Activated CD8-positive, alpha-beta memory T cell treated with anti-CD3 and anti-CD28 coated beads, Interleukin-2, amount 10 ng/mL, durations not matched to agents 7 days and 5 days (primary cell): ENCODE data around the gene DCTN2. TPM values are rescaled to one million over a fixed set of nuclear protein-coding genes. Genes with fewer than 3 reads are reported as not detected.
"Not testable (repeated sequence)": the region's sequence is repeated elsewhere in the genome, so short reads cannot be mapped to it uniquely, and the experiment has no call there.

Experiments
- ATAC-seq: fragments of 150-1000 bp; cut with Tn5 transposase; one replicate; pipeline ENCODE4 v1.10.0; 2021; ENCODE audit warnings: moderate library complexity
- CTCF ChIA-PET: fragments of 350-600 bp; sonication (Branson Sonifier 250); formaldehyde crosslinking; loops from one replicate; lab custom pipeline; 2021; ENCODE audit warnings: antibody characterized with exemption; lab: Charles Lee
- DNase-seq: peaks from one replicate; pipeline ENCODE4 v3.0.0-alpha.2; 2020
- H3K27ac Mint-ChIP-seq: one replicate; pipeline ENCODE4 v1.8.0; 2021; ENCODE audit warnings: mild to moderate bottlenecking, mixed read lengths
- H3K27me3 Mint-ChIP-seq: one replicate; pipeline ENCODE4 v1.8.0; 2021; ENCODE audit warnings: mixed read lengths
- H3K36me3 Mint-ChIP-seq: one replicate; pipeline ENCODE4 v1.8.0; 2021; ENCODE audit warnings: mild to moderate bottlenecking, mixed read lengths
- H3K4me1 Mint-ChIP-seq: one replicate; pipeline ENCODE4 v1.8.0; 2021; ENCODE audit warnings: mixed read lengths
- H3K4me3 Mint-ChIP-seq: one replicate; pipeline ENCODE4 v1.8.0; 2021; ENCODE audit warnings: mild to moderate bottlenecking, moderate library complexity, mixed read lengths
- H3K9me3 Mint-ChIP-seq: one replicate; pipeline ENCODE4 v1.8.0; 2022; ENCODE audit warnings: low read depth, mixed read lengths
- total RNA-seq, 2 experiments: library from RNA; stranded (reverse); gene quantifications; one replicate each; pipeline ENCODE4 v1.2.3, GENCODE V29; 2021

The DCTN2 gene
- 10 to 100 TPM; 90.8 to 99.0 TPM for total RNA-seq

- CTCF ChIA-PET, result interaction anchor here (0.6 to 3.1 kb wide), 16 partner anchors 8 to 195 kb away, joined by 3 to 13 read pairs (median 4); partner anchors contain the start of genes DDIT3 and OS9
- Mint-ChIP-seq H3K27me3 (peaks cover 11% of the 10 kb centered on the region), H3K4me1 (peaks cover 56% of the 10 kb centered on the region), H3K27ac (peak within 1 kb of the TSS; percentile 96), H3K4me3 (peak within 1 kb of the TSS; percentile 100), H3K9me3 (no peaks in the 10 kb centered on the region), H3K36me3 (peaks cover 7% of the 10 kb centered on the region)
- ATAC-seq, result peak; percentile 96
- peak; percentile 99 for DNase-seq
These were observed at the start of gene DCTN2 for GRCh38 chr12:57546438-57547287. Gene DCTN2 (minus strand): TSS chr12:57547192. CDS start chr12:57547063, 129 bp downstream.

DNA sequence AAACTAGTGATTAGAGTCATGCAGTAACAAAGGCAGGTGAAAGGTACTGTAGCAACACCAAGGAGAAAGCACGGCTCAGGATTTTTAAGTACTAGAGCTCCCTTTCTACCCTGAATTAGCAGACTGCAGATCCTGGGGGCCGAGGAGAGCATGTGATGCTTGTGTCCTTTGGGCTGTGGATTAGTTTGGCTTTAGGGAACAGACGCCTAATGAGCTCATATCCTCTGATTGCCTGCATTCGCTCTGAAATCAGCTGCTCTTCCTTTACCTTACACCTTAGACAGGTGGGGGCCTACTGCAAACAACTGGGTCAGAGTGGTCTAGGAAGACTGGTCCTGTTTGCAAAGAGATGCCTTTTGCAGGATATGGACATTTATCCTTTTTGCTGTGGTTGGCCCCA, 46.2 kb upstream of the DCTN2 start:
- Mint-ChIP-seq H3K36me3 (peaks cover 17% of the 10 kb centered on the region), H3K27me3 (no peaks in the 10 kb centered on the region), H3K27ac (no peak overlapping the region), H3K9me3 (no peaks in the 10 kb centered on the region), H3K4me3 (no peak overlapping the region), H3K4me1 (peaks cover 22% of the 10 kb centered on the region)
- CTCF ChIA-PET, result interaction anchor here (1.0 to 5.8 kb wide), 7 partner anchors 11 to 133 kb away, joined by 3 to 77 read pairs (median 3); partner anchors contain the start of genes B4GALNT1 and GLI1
- no peak for DNase-seq
- no peak for ATAC-seq

DNA sequence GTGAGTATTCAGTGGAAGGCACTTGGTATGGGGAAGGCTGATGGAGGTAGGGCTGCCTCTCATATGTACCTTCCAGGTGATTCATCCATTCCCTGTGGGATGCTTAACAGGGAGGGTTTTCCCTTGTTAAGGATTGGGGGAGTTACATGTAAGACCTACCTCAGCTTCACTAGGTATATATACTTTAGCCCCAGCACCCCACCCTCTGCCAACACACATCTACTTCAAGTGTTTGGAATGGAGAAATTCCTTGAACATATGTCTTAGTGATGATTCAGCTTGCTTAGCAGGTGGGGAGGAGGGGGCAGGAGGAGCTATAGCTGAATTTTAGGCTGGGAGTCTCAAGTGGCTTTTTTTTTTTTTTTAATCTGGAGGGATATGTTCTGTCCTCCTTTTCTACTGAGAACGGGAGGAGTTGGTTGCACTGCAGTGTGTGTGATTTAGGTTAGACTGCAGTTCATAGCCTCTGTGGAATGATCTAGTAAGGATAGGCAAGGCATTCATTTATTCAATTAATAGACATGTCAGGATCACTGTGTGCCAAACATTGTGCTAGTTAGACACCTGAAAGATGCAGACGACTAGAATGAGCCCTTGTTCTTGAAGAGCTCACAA, 45.7 kb upstream of the DCTN2 start:
- DNase-seq, result no peak
- Mint-ChIP-seq H3K4me1 (peaks cover 22% of the 10 kb centered on the region), H3K27me3 (no peaks in the 10 kb centered on the region), H3K36me3 (peaks cover 15% of the 10 kb centered on the region), H3K9me3 (no peaks in the 10 kb centered on the region), H3K27ac (no peak overlapping the region), H3K4me3 (peak overlapping the region; percentile 83)
- CTCF ChIA-PET, result interaction anchor here (1.0 to 5.8 kb wide), 8 partner anchors 10 to 134 kb away, joined by 3 to 77 read pairs (median 6); partner anchors contain the start of genes B4GALNT1 and GLI1
- ATAC-seq, result no peak

DNA sequence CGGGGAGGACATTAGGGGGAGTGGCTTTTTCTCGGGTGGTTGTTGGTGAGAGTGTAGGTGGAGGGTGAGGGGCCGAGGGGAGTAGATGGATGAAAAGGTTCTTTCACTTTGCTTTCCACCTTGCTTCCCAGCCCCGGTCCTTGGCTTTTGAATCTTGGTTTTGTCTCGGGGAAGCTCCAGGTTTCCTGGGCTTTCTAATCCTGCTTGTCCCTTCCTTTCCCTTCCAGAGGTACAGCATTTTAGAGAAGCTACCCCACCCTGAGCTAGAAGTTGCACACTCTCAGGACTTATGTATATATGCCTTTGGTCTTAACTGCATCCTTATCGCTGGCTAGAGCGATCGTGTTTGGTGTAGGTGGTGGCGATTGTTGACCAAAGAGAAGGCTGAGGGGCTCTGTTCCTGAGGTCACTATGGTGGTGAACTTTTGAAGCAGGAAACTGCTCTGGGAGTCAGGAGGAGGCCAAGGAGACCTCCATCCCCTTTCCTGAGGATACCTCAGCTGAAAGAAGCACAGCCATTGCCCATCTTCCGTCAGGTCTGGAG, 44.9 kb upstream of the DCTN2 start:
- Mint-ChIP-seq H3K27ac (peak overlapping the region; percentile 81), H3K4me3 (peak overlapping the region; percentile 83), H3K9me3 (no peaks in the 10 kb centered on the region), H3K36me3 (peaks cover 10% of the 10 kb centered on the region), H3K4me1 (peaks cover 22% of the 10 kb centered on the region), H3K27me3 (no peaks in the 10 kb centered on the region)
- DNase-seq, result no peak
- no peak for ATAC-seq
- CTCF ChIA-PET, result interaction anchor here (1.0 to 5.8 kb wide), 14 partner anchors 9 to 349 kb away, joined by 3 to 77 read pairs (median 5); partner anchors contain the start of genes ARHGEF25, B4GALNT1 and GLI1

DNA sequence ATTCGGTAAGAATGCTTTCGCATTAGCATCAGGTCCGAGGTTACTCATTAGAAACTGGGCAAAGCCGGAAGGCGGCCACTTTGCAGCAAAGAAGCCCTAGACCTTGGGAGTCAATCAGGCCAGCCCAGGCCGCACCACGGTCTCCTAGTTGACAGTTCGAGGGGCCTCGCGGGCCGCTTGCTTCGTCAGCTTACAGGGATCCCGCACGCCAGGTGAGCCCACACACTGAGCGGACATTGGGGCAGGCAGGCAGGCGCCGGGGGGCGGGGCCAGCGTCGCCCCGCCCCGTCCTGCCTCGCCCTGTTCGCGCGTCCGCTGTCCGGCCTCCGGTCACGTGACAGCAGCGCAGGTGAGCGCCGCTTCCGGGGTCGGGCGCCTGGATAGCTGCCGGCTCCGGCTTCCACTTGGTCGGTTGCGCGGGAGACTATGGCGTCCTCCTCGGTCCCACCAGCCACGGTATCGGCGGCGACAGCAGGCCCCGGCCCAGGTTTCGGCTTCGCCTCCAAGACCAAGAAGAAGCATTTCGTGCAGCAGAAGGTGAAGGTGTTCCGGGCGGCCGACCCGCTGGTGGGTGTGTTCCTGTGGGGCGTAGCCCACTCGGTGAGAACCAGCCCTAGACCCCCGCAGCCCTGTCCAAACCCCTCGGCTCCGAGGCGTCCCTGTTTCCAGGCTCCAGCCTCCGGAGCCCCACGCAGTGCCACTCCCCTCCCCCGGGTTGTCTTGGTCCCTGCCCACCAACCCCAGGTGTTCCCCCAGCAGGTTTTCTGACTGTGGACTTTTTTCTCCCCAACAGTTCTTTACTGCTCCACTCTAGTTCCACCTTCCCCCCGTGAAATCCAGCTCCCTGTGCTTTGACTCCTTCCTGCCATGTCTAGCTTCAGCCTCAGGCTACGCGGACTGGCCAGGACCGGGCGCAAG, 44.1 kb upstream of the DCTN2 start, which contains the start of gene PIP4K2C:
PIP4K2C (plus strand) TSS at position 329 of the 918 bp plus-strand sequence; CDS start at position 427, 98 bp downstream.
- H3K27ac Mint-ChIP-seq, result peak within 1 kb of the TSS; percentile 81
- H3K36me3 Mint-ChIP-seq, result peaks cover 8% of the 10 kb centered on the region
- ATAC-seq, result peak; percentile 98
- H3K4me1 Mint-ChIP-seq, result peaks cover 22% of the 10 kb centered on the region
- DNase-seq, result peak; percentile 89
- H3K4me3 Mint-ChIP-seq, result peak within 1 kb of the TSS; percentile 83
- no peaks in the 10 kb centered on the region for H3K27me3 Mint-ChIP-seq
- CTCF ChIA-PET, result interaction anchor here (0.6 to 5.8 kb wide), 15 partner anchors 9 to 349 kb away, joined by 3 to 77 read pairs (median 5); partner anchors contain the start of genes ARHGEF25, B4GALNT1 and OS9
- no peaks in the 10 kb centered on the region for H3K9me3 Mint-ChIP-seq

GRCh38 chr12:57590479-57590863, 43.5 kb upstream of the DCTN2 start:
- H3K27ac Mint-ChIP-seq, result peak overlapping the region; percentile 76
- DNase-seq (no peak), ATAC-seq (no peak)
- CTCF ChIA-PET, result interaction anchor here (0.8 to 5.8 kb wide), 7 partner anchors 8 to 151 kb away, joined by 3 to 77 read pairs (median 4); partner anchors contain the start of gene B4GALNT1
- no peaks in the 10 kb centered on the region for H3K27me3 Mint-ChIP-seq
- peaks cover 22% of the 10 kb centered on the region for H3K4me1 Mint-ChIP-seq
- H3K4me3 Mint-ChIP-seq, result peak overlapping the region; percentile 83
- no peaks in the 10 kb centered on the region for H3K9me3 Mint-ChIP-seq
- peaks cover 4% of the 10 kb centered on the region for H3K36me3 Mint-ChIP-seq

DNA sequence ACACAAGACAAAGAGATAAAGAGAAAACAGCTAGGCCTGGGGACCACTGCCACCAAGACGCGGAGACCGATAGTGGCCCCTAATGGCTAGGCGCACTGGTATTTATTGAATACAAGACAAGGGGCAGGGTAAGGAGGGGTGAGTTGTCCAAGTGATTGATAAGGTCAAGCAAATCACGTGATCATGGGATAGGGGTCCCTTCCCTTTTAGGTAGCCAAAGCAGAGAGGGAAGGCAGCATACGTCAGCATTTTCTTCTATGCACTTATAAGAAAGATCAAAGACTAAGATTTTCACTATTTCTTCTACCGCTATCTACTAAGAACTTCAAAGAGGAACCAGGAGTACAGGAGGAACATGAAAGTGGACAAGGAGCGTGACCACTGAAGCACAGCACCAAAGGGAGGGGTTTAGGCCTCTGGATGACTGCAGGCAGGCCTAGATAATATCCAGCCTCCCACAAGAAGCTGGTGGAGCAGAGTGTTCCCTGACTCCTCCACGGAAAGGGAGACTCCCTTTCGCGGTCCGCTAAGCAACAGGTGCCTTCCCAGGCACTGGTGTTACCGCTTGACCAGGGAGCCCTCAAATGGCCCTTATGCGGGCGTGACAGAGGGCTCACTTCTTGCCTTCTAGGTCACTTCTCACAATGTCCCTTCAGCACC, 42.1 kb upstream of the DCTN2 start:
- not testable (repeated sequence) for H3K27me3 Mint-ChIP-seq, ATAC-seq, DNase-seq, H3K9me3 Mint-ChIP-seq, H3K27ac Mint-ChIP-seq, H3K36me3 Mint-ChIP-seq, H3K4me3 Mint-ChIP-seq
- CTCF ChIA-PET, result interaction anchor here (1.5 kb wide), 2 partner anchors 44 to 153 kb away, joined by 3 read pairs; partner anchors contain the start of gene B4GALNT1
- peaks cover 22% of the 10 kb centered on the region for H3K4me1 Mint-ChIP-seq

GRCh38 chr12:57586832-57587429, 39.9 kb upstream of the DCTN2 start:
- Mint-ChIP-seq H3K27ac (no peak overlapping the region), H3K36me3 (no peaks in the 10 kb centered on the region), H3K4me1 (peaks cover 14% of the 10 kb centered on the region), H3K9me3 (no peaks in the 10 kb centered on the region), H3K27me3 (no peaks in the 10 kb centered on the region), H3K4me3 (no peak overlapping the region)
- CTCF ChIA-PET, result interaction anchor here (1.6 kb wide), 1 partner anchor 40 kb away, joined by 3 read pairs; no protein-coding TSS in a partner anchor
- ATAC-seq (no peak), DNase-seq (no peak)

GRCh38 chr12:57586128-57586527, 39.1 kb upstream of the DCTN2 start:
- no peak for ATAC-seq
- Mint-ChIP-seq H3K27ac (no peak overlapping the region), H3K4me3 (no peak overlapping the region), H3K27me3 (no peaks in the 10 kb centered on the region), H3K9me3 (no peaks in the 10 kb centered on the region), H3K4me1 (peaks cover 10% of the 10 kb centered on the region), H3K36me3 (no peaks in the 10 kb centered on the region)
- DNase-seq, result no peak
- CTCF ChIA-PET, result interaction anchor here (1.1 to 7.6 kb wide), 8 partner anchors 11 to 171 kb away, joined by 3 to 148 read pairs (median 7); partner anchors contain the start of gene B4GALNT1

DNA sequence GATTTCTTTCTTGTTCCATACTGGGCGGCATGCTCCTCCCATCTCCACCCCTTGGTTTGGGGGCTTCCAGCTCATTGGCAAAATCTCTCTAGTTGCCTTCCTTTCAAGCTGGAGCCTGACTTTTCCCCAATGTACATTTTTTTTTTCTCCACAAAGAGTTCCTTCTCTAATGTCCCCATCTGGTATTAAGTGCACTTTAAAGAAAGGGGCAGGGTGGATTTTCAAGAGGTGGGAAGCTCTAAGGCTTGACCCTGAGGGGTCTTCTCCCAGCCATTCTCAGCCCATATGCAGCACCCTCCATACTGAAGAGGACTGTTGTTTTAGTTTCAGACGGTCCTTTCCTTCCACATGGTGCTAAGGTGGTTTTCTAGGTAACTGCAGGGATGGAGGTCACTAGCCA, 38.2 kb upstream of the DCTN2 start:
- no peaks in the 10 kb centered on the region for H3K9me3 Mint-ChIP-seq
- no peaks in the 10 kb centered on the region for H3K36me3 Mint-ChIP-seq
- H3K4me1 Mint-ChIP-seq, result peaks cover 4% of the 10 kb centered on the region
- H3K4me3 Mint-ChIP-seq, result no peak overlapping the region
- ATAC-seq (no peak), DNase-seq (no peak)
- no peak overlapping the region for H3K27ac Mint-ChIP-seq
- H3K27me3 Mint-ChIP-seq, result no peaks in the 10 kb centered on the region
- CTCF ChIA-PET, result interaction anchor here (0.6 to 7.6 kb wide), 18 partner anchors 8 to 294 kb away, joined by 3 to 148 read pairs (median 4); partner anchors contain the start of genes B4GALNT1, DDIT3, DTX3 and OS9

DNA sequence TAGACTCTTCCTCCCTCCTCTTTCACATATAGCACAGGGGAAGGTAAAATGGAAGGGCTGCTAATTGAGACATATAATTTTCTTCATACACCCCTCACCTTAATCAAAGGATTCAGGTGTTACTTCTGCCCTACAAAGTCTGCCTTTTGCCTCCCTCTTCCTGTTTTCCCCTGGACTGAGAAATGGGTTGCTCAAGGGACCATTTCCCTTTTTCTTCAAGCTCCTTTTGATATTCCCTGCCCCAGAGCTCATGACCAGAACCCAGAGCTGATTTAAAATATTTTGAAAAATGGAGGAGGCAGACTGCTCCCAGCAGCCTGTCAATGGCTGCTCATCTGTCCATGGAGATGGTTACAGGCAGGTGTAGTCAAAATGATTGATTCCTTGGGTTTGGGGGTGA, 37.7 kb upstream of the DCTN2 start:
- Mint-ChIP-seq H3K4me1 (peaks cover 4% of the 10 kb centered on the region), H3K27me3 (no peaks in the 10 kb centered on the region), H3K27ac (no peak overlapping the region), H3K9me3 (no peaks in the 10 kb centered on the region), H3K36me3 (no peaks in the 10 kb centered on the region), H3K4me3 (no peak overlapping the region)
- no peak for DNase-seq
- ATAC-seq, result no peak
- CTCF ChIA-PET, result interaction anchor here (0.6 to 7.6 kb wide), 18 partner anchors 9 to 294 kb away, joined by 3 to 148 read pairs (median 10); partner anchors contain the start of genes B4GALNT1, DDIT3, DTX3 and OS9
